Subcutaneous adipose tissue (tissue), 4 donors: ENCODE data around the gene IQSEC1. TPM values are rescaled to one million over a fixed set of nuclear protein-coding genes. Genes with fewer than 3 reads are reported as not detected.

Experiments
- CTCF ChIP-seq: fragments of 450-650 bp; IDR thresholded peaks from one replicate; pipeline ENCODE4 v1.5.1; 2016; ENCODE audit warnings: low read depth, mild to moderate bottlenecking, control low read depth, antibody characterized with exemption, moderate library complexity
- total RNA-seq, 4 donors: library from RNA; depleted of rRNA; stranded (reverse); fragments of >200 nt; gene quantifications; one replicate each; pipeline ENCODE4 v1.1.0, GENCODE V29; 2016

The IQSEC1 gene
- total RNA-seq, result 10 to 100 TPM; 44.3 to 99.1 (median 51.8) TPM

- TF ChIP-seq CTCF, result no peak
Measured at GRCh38 chr3:13073326-13074005, at the start of gene IQSEC1. IQSEC1 (minus strand) TSS chr3:13073429; CDS start chr3:13073014, 415 bp downstream.

- TF ChIP-seq CTCF, result no peak
Measured at GRCh38 chr3:13122081-13123012, 49.1 kb upstream of the IQSEC1 start.

- TF ChIP-seq CTCF, result no peak
Measured at GRCh38 chr3:13121553-13122001, 48.3 kb upstream of the IQSEC1 start.

GRCh38 chr3:13120928-13121552 lies 47.8 kb upstream of the IQSEC1 start:
- no peak for TF ChIP-seq CTCF

GRCh38 chr3:13120289-13120927 lies 47.2 kb upstream of the IQSEC1 start:
- TF ChIP-seq CTCF, result no peak

- no peak for TF ChIP-seq CTCF
Measured at GRCh38 chr3:13119471-13120220, 46.4 kb upstream of the IQSEC1 start.
